Measurements from ENCODE around the gene REG4.
"Not testable (repeated sequence)": the region's sequence is repeated elsewhere in the genome, so short reads cannot be mapped to it uniquely, and the experiment has no call there.

REG4 gene

GRCh38 chr1:119811387-119811786 is at the start of gene REG4:
TSS of gene REG4 (minus strand) at chr1:119811460. CDS start at chr1:119808769, 2,691 bp downstream.
- TF ChIP-seq, protein P1, sequence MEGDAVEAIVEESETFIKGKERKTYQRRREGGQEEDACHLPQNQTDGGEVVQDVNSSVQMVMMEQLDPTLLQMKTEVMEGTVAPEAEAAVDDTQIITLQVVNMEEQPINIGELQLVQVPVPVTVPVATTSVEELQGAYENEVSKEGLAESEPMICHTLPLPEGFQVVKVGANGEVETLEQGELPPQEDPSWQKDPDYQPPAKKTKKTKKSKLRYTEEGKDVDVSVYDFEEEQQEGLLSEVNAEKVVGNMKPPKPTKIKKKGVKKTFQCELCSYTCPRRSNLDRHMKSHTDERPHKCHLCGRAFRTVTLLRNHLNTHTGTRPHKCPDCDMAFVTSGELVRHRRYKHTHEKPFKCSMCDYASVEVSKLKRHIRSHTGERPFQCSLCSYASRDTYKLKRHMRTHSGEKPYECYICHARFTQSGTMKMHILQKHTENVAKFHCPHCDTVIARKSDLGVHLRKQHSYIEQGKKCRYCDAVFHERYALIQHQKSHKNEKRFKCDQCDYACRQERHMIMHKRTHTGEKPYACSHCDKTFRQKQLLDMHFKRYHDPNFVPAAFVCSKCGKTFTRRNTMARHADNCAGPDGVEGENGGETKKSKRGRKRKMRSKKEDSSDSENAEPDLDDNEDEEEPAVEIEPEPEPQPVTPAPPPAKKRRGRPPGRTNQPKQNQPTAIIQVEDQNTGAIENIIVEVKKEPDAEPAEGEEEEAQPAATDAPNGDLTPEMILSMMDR (conservative IDR thresholded peaks at IDR 0.05; ENCODE audit: control insufficient read depth, insufficient read depth, low read depth, low read length): no peak
- no peak within 1 kb of the TSS for H3K4me3 ChIP-seq (ENCODE audit: control insufficient read depth, low read depth, low read length)
- no peak for DNase-seq (ENCODE audit: low read depth)

GRCh38 chr1:119859647-119860046 is 48.4 kb upstream of the REG4 start:
- TF ChIP-seq, protein P1 (conservative IDR thresholded peaks at IDR 0.05; ENCODE audit: control insufficient read depth, insufficient read depth, low read depth, low read length): no peak
- peak; percentile 90 for DNase-seq (ENCODE audit: low read depth)
- H3K4me3 ChIP-seq (ENCODE audit: control insufficient read depth, low read depth, low read length): no peak overlapping the region

- not testable (repeated sequence) for DNase-seq (ENCODE audit: low read depth); H3K4me3 ChIP-seq (ENCODE audit: control insufficient read depth, low read depth, low read length)
Measured at GRCh38 chr1:119858556-119859214, 47.4 kb upstream of the REG4 start.

- H3K4me3 ChIP-seq (ENCODE audit: control insufficient read depth, low read depth, low read length): no peak overlapping the region
- DNase-seq (ENCODE audit: low read depth): no peak
- TF ChIP-seq, protein P1 (conservative IDR thresholded peaks at IDR 0.05; ENCODE audit: control insufficient read depth, insufficient read depth, low read depth, low read length): no peak
Measured at GRCh38 chr1:119858126-119858525, 46.9 kb upstream of the REG4 start.

DNA sequence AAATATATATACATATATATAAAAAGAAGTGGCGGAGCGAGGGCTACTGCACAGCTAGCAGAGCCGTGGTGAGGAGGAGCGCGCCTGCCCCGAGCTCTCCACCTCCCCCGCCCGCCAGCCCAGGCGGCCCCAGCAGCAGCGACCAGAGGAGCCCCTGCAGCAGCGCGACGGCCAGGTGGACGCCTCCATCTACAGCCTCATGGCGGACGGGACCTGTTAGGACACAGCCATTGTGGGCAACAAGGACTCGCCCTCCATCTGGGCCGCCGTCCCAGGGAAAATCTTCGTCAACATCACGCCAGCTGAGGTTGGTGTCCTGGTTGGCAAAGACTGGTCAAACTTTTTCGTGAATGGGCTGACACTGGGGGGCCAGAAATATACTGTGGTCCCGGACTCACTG is 41.9 kb upstream of the REG4 start:
- DNase-seq (ENCODE audit: low read depth): no peak
- H3K4me3 ChIP-seq (ENCODE audit: control insufficient read depth, low read depth, low read length): no peak overlapping the region
- TF ChIP-seq, protein P1 (conservative IDR thresholded peaks at IDR 0.05; ENCODE audit: control insufficient read depth, insufficient read depth, low read depth, low read length): no peak

GRCh38 chr1:119844206-119844605 is 32.9 kb upstream of the REG4 start:
- not testable (repeated sequence) for H3K4me3 ChIP-seq (ENCODE audit: control insufficient read depth, low read depth, low read length)
- peak; percentile 10 for DNase-seq (ENCODE audit: low read depth)
- TF ChIP-seq, protein P1 (conservative IDR thresholded peaks at IDR 0.05; ENCODE audit: control insufficient read depth, insufficient read depth, low read depth, low read length): peak; percentile 31

- TF ChIP-seq, protein P1 (conservative IDR thresholded peaks at IDR 0.05; ENCODE audit: control insufficient read depth, insufficient read depth, low read depth, low read length): no peak
- DNase-seq (ENCODE audit: low read depth): peak; percentile 32
- H3K4me3 ChIP-seq (ENCODE audit: control insufficient read depth, low read depth, low read length): no peak overlapping the region
Measured at GRCh38 chr1:119841306-119841705, 30.0 kb upstream of the REG4 start.

All from fibroblast of mammary gland (primary cell).